ACC112 (cell line): Measurements from ENCODE around the gene PIEZO1.
"Not testable (repeated sequence)": the region's sequence is repeated elsewhere in the genome, so short reads cannot be mapped to it uniquely, and the experiment has no call there.

Experiments used
- H2AFZ ChIP-seq: fragments of 200-600 bp; sonication (generic); one replicate; pipeline ENCODE4 v1.6.0; 2017; ENCODE audit warnings: antibody characterized with exemption, low read length; ENCODE audit not compliant: unreplicated experiment
- H3K27ac ChIP-seq: fragments of 200-600 bp; sonication (generic); 2 replicates; pipeline ENCODE4 v1.5.1; 2014; ENCODE audit warnings: low read depth, mild to moderate bottlenecking, antibody characterized with exemption, low read length, moderate library complexity
- H3K27me3 ChIP-seq: fragments of 200-600 bp; sonication (generic); 2 replicates; pipeline ENCODE4 v1.6.1; 2014; ENCODE audit warnings: mild to moderate bottlenecking, antibody characterized with exemption, low read length, moderate library complexity, mixed read lengths; ENCODE audit not compliant: insufficient read depth
- H3K36me3 ChIP-seq: fragments of 200-600 bp; sonication (generic); 2 replicates; pipeline ENCODE4 v1.6.1; 2016; ENCODE audit warnings: mild to moderate bottlenecking, antibody characterized with exemption, low read length, moderate library complexity, mixed read lengths; ENCODE audit not compliant: insufficient read depth
- H3K4me1 ChIP-seq: fragments of 200-600 bp; sonication (generic); one replicate; pipeline ENCODE4 v1.6.1; 2016; ENCODE audit warnings: low read length, mixed read lengths; ENCODE audit not compliant: insufficient read depth, unreplicated experiment, control insufficient read depth
- H3K4me3 ChIP-seq: fragments of 200-600 bp; sonication (generic); 2 replicates; pipeline ENCODE4 v1.5.1; 2014; ENCODE audit warnings: mild to moderate bottlenecking, low read depth, low read length
- H3K79me2 ChIP-seq: fragments of 200-600 bp; sonication (generic); one replicate; pipeline ENCODE4 v1.6.0; 2016; ENCODE audit warnings: low read length; ENCODE audit not compliant: control insufficient read depth, unreplicated experiment, insufficient read depth

PIEZO1 gene

DNA sequence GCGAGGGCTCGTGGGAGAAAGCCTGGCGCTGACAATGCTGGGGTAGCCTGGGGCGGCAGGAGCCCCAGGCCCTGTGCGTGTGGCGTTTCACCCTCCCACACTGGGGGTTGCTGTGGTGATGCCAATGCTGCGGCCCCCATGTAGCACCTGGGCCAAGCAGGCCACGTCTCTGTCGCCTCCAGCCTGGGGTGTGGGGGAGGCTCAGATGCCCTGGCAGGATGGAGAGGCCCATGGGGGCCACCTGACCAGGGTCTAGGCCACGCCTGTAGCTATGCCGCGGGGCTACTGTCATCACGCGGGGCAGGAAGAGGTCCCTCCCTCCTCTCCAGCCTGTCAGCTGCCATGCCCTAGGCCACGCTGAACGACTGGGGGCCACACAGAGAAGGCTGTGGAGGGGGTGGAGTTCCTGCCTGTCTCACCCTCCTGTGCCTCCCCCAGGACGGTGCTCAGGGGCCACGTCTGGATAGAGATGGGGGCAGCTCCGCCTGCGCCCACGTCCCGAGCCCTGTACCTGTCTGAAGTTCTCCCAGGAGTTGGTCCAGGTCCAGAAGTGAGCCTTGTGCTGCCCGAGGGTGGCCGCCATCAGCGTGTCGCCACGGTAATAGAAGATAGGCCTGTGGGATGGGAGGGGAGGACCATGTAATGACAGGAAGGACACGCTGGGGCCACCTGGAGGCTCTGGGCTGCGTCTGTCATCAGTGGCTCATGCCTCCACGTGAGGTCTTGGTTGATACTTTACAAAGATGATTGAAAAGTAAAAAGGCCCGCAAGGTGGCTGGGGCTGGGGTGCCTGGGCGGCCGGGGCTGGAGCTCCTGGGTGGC, 39.4 kb upstream of the PIEZO1 start:
- Histone ChIP-seq H3K27me3 (no peaks in the 10 kb centered on the region), H3K79me2 (no peaks in the 10 kb centered on the region), H3K4me1 (no peaks in the 10 kb centered on the region), H3K4me3 (no peak overlapping the region), H3K36me3 (no peaks in the 10 kb centered on the region), H3K27ac (no peak overlapping the region), H2AFZ (no peak overlapping the region)

DNA sequence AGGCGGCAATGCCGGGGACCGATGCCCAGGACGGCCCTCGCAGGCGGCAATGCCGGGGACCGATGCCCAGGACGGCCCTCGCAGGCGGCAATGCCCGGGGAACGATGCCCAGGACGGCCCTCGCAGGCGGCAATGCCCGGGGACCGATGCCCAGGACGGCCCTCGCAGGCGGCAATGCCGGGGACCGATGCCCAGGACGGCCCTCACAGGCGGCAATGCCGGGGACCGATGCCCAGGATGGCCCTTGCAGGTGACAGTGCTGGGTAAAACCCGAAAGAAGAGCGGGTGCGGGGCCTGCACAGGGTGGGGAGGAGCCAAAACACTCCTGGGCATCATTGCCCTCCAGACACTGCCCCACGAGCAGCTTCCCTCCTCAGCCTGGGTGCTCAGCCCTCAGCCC, 38.6 kb upstream of the PIEZO1 start:
- H3K4me1 ChIP-seq, H2AFZ ChIP-seq, H3K27ac ChIP-seq, H3K79me2 ChIP-seq, H3K27me3 ChIP-seq, H3K36me3 ChIP-seq, H3K4me3 ChIP-seq: not testable (repeated sequence)

- Histone ChIP-seq H3K4me1 (no peaks in the 10 kb centered on the region), H3K27ac (no peak overlapping the region), H3K27me3 (no peaks in the 10 kb centered on the region), H3K4me3 (no peak overlapping the region), H3K79me2 (no peaks in the 10 kb centered on the region), H3K36me3 (no peaks in the 10 kb centered on the region), H2AFZ (no peak overlapping the region)
Measured at GRCh38 chr16:88822281-88823040, 37.4 kb upstream of the PIEZO1 start.

DNA sequence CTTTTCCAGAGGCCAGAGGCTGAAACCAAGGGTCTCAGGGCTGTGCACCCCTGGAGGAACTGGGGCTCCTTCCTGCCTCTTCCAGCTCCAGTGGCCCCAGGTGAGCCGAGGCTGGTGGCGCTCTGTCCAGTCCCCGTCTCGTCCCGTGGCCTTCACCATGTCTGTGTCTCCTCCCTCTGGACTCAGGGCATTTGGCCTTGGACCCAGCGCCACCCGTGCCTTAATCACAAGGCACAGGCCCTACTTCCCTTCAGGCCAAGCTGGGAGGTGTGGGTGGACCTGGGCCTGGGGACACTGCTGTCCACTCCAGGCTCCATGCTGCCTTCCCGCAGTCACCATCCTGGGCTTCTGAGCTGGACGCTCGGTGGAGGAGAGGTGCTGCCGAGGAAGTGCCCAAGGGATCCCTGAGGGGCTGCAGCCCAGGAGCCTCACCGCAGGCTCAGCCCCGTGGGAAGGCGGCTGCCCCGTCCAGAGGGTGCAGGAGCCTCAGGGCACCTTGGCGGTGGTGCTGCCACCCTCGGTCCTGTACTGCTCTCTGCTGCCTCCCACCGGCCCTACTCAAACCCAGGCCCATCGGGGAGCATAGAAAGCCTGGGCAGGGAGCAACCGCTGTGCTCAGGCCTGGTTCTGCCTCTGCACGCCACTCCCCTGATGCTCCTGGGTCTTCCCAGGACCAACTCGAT, 36.3 kb upstream of the PIEZO1 start:
- H3K4me3 ChIP-seq = no peak overlapping the region
- H3K4me1 ChIP-seq = no peaks in the 10 kb centered on the region
- no peak overlapping the region for H2AFZ ChIP-seq
- no peaks in the 10 kb centered on the region for H3K79me2 ChIP-seq
- H3K36me3 ChIP-seq = no peaks in the 10 kb centered on the region
- H3K27ac ChIP-seq = no peak overlapping the region
- no peaks in the 10 kb centered on the region for H3K27me3 ChIP-seq

DNA sequence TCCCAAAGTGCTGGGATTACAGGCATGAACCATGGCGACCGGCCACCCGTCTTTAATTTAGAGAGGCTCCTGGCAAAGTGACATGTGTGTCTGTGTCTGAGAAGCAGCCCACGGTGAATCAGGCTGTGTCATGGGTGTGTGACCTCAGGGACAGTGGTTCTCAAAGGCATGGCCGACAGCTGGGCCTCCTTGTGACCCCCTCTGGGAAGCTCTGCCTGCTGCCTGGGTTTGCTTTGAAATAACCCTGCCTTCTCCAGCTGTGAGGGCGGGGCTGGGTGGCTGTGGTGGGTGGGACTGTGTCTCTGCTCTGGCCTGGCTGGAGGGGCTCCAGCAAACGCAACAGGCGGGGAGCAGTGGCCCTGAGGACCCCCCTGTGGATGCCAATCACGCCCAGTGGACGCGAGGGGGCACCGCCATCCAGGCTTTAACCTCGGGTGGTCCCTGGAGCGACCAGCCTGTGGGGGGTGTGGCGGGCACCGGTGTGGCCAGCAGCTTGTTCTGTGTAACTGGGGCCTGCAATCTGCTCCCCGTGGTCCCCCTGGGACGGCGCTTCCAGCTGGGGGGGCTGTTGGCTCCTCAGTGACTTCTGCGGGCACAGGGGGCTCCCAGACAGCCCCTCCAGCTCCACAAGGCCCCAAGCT, 35.5 kb upstream of the PIEZO1 start:
- Histone ChIP-seq H3K36me3 (no peaks in the 10 kb centered on the region), H3K27me3 (no peaks in the 10 kb centered on the region), H3K27ac (no peak overlapping the region), H2AFZ (no peak overlapping the region), H3K79me2 (no peaks in the 10 kb centered on the region), H3K4me1 (no peaks in the 10 kb centered on the region), H3K4me3 (no peak overlapping the region)

DNA sequence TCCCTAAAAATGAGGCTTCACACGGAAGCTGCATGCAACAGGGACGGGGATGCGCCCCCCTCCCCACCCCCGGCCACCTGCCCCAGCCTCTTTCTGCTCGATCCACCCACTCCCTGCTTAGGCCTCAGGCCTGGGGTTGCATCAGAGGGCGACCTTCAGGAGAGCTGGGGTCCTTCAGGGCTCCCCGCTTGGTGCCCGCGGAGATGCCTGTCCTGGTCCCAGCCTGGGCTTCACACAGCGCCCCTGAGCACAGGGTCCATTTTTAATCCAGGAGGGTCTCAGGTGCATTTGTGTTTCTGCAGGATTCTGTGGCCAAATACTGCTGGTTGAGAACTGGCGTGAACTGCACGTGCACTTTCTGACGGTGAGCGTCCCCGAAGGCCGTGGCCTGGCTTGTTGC, 34.1 kb upstream of the PIEZO1 start:
- Histone ChIP-seq H3K79me2 (no peaks in the 10 kb centered on the region), H3K4me1 (no peaks in the 10 kb centered on the region), H3K27me3 (no peaks in the 10 kb centered on the region), H3K4me3 (no peak overlapping the region), H3K27ac (no peak overlapping the region), H2AFZ (no peak overlapping the region), H3K36me3 (no peaks in the 10 kb centered on the region)

DNA sequence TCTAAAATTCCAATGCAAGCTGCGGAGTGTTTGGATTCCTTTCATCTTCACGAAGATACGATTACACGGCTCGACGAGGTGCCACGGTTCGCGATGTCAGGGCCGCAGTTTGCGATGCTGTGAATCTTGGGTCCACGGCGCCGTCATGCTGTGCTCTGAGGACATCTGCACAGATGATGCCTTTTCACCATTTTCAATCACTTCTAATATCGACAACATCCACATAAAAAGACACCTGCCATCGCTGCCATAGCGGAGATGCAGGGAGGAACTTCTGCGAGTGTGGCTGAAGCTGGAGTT, 33.5 kb upstream of the PIEZO1 start:
- Histone ChIP-seq H2AFZ (no peak overlapping the region), H3K27me3 (no peaks in the 10 kb centered on the region), H3K4me3 (no peak overlapping the region), H3K36me3 (no peaks in the 10 kb centered on the region), H3K27ac (no peak overlapping the region), H3K79me2 (no peaks in the 10 kb centered on the region), H3K4me1 (no peaks in the 10 kb centered on the region)

GRCh38 chr16:88817785-88818574, 33.0 kb upstream of the PIEZO1 start:
- H3K27ac ChIP-seq = no peak overlapping the region
- H3K27me3 ChIP-seq = no peaks in the 10 kb centered on the region
- H3K4me1 ChIP-seq = peaks cover 5% of the 10 kb centered on the region
- H3K4me3 ChIP-seq = no peak overlapping the region
- no peak overlapping the region for H2AFZ ChIP-seq
- H3K79me2 ChIP-seq = no peaks in the 10 kb centered on the region
- H3K36me3 ChIP-seq = no peaks in the 10 kb centered on the region

DNA sequence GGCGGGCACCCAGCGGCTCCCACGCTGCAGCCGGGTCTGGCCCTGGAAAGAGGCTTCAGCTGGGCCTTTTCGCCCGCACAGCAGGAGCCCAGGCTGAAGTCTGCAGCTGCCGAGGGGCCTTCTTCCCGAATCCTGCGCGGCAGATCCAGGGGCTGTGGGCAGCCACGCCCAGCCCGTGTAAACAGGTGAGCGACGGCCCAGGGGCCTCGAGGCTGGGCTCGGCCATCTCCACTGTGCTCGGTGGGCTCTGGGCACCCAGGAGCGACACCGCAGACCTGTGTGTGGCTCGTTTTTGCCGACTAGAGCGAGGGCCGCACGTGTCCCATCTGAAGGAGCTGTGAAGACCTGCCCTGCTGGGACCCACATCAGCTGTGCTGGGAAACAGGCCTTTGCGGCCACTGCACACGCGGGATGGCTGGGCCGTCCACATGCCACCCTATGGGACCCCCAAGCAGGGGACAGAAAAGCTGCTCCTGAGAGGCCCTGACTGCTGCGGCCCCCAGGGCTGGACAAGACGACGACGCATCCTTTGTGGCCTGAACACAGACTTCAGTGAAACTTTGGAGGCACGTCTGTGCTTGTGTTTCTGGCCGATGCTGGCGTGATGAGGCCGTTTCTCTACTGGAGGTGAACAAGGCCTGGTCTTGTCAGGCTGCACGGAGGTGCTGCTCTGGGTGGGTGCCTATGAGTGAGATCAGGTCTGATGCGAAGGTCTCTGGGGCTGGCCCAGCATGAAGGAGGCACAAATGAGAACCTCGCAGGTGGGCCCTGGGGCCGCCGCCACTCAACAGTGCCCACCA, 31.9 kb upstream of the PIEZO1 start:
- H3K4me1 ChIP-seq = peaks cover 5% of the 10 kb centered on the region
- no peak overlapping the region for H3K27ac ChIP-seq
- H2AFZ ChIP-seq = no peak overlapping the region
- H3K79me2 ChIP-seq = no peaks in the 10 kb centered on the region
- H3K4me3 ChIP-seq = no peak overlapping the region
- H3K36me3 ChIP-seq = no peaks in the 10 kb centered on the region
- H3K27me3 ChIP-seq = no peaks in the 10 kb centered on the region
